Sigmoid colon (tissue), 4 donors: ENCODE data around the gene LGALS1.

Experiments used
- EP300 ChIP-seq, 4 donors: sonication (generic); formaldehyde crosslinking; IDR thresholded peaks; one replicate each; pipeline ENCODE4 v1.6.1; 2017; ENCODE audit warnings: antibody characterized with exemption in 4 of 4
- POLR2AphosphoS5 ChIP-seq, 4 donors: sonication (generic); formaldehyde crosslinking; IDR thresholded peaks; one replicate each; pipeline ENCODE4 v1.6.1; 2017; ENCODE audit warnings: antibody characterized with exemption in 4 of 4
- TF ChIP-seq, protein P1 (sequence below), 4 experiments: fragments of 450-650 bp in 3 of 4; fragments of 200-600 bp in 1 of 4; IDR thresholded peaks; one replicate each; pipeline ENCODE4 v1.5.1; 2016 to 2019; ENCODE audit warnings: antibody characterized with exemption in 4 of 4, mild to moderate bottlenecking in 3 of 4, moderate library complexity in 2 of 4

DNA sequence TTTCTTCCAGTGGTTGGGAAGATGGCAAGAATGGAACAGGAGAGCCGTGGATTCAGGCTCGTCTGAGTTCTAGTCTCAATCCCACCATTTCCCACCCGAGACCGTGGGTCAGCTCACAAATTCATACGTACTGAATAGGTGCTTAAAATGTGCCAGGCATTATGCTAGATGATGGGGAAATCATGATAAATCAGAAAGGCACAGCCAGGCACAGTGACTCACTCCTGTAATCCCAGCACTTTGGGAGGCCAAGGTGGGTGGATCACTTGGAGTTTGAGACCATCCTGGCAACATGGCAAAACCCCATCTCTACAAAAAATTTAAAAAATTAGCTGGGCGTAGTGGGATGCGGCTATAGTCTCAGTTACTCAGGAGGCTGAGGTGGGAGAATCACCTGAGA is 28.5 kb downstream of the LGALS1 start:
- TF ChIP-seq, protein P1, sequence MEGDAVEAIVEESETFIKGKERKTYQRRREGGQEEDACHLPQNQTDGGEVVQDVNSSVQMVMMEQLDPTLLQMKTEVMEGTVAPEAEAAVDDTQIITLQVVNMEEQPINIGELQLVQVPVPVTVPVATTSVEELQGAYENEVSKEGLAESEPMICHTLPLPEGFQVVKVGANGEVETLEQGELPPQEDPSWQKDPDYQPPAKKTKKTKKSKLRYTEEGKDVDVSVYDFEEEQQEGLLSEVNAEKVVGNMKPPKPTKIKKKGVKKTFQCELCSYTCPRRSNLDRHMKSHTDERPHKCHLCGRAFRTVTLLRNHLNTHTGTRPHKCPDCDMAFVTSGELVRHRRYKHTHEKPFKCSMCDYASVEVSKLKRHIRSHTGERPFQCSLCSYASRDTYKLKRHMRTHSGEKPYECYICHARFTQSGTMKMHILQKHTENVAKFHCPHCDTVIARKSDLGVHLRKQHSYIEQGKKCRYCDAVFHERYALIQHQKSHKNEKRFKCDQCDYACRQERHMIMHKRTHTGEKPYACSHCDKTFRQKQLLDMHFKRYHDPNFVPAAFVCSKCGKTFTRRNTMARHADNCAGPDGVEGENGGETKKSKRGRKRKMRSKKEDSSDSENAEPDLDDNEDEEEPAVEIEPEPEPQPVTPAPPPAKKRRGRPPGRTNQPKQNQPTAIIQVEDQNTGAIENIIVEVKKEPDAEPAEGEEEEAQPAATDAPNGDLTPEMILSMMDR (IDR thresholded peaks at IDR 0.05) = no peak
- TF ChIP-seq POLR2AphosphoS5 (IDR thresholded peaks at IDR 0.05) (no peak), EP300 (IDR thresholded peaks at IDR 0.05) (no peak)
